Measurements from ENCODE around the gene LCP1. TPM values are rescaled to one million over a fixed set of nuclear protein-coding genes. Genes with fewer than 3 reads are reported as not detected.

Gene LCP1
- total RNA-seq, 2 experiments from 2014 or later = 965 to 1,009 TPM

GRCh38 chr13:46113596-46113995, 68.4 kb downstream of the LCP1 start:
- Mint-ChIP-seq H3K36me3 (peaks cover 2% of the 10 kb centered on the region), H3K4me3 (no peak overlapping the region), H3K27ac (no peak overlapping the region), H3K9me3 (no peaks in the 10 kb centered on the region), H3K27me3 (peaks cover 19% of the 10 kb centered on the region), H3K4me1 (peaks cover 5% of the 10 kb centered on the region)
- DNase-seq (no peak), ATAC-seq (ENCODE audit: low read depth) (no peak)
- POLR2A ChIA-PET = no interaction called here

GRCh38 chr13:46111151-46111550, 70.8 kb downstream of the LCP1 start:
- Mint-ChIP-seq H3K27ac (no peak overlapping the region), H3K4me3 (no peak overlapping the region), H3K9me3 (no peaks in the 10 kb centered on the region), H3K36me3 (peaks cover 2% of the 10 kb centered on the region), H3K4me1 (peaks cover 8% of the 10 kb centered on the region), H3K27me3 (peaks cover 27% of the 10 kb centered on the region)
- DNase-seq (no peak), ATAC-seq (ENCODE audit: low read depth) (no peak)
- POLR2A ChIA-PET = no interaction called here

GRCh38 chr13:46109451-46109850, 72.5 kb downstream of the LCP1 start:
- no peaks in the 10 kb centered on the region for H3K9me3 Mint-ChIP-seq
- H3K36me3 Mint-ChIP-seq = peaks cover 2% of the 10 kb centered on the region
- H3K4me3 Mint-ChIP-seq = no peak overlapping the region
- peaks cover 27% of the 10 kb centered on the region for H3K27me3 Mint-ChIP-seq
- DNase-seq = no peak
- peaks cover 8% of the 10 kb centered on the region for H3K4me1 Mint-ChIP-seq
- H3K27ac Mint-ChIP-seq = no peak overlapping the region
- peak; percentile 54 for ATAC-seq (ENCODE audit: low read depth)
- POLR2A ChIA-PET = interaction anchor here (1.7 kb wide), 1 partner anchor 57 kb away, joined by 5 read pairs; the partner anchor contains the start of gene ZC3H13

GRCh38 chr13:46106839-46107371, 75.1 kb downstream of the LCP1 start:
- Mint-ChIP-seq H3K4me3 (peak overlapping the region; percentile 54), H3K9me3 (peaks cover 1% of the 10 kb centered on the region), H3K27me3 (peaks cover 33% of the 10 kb centered on the region), H3K36me3 (peaks cover 2% of the 10 kb centered on the region), H3K4me1 (peaks cover 10% of the 10 kb centered on the region), H3K27ac (peak overlapping the region; percentile 6)
- ATAC-seq (ENCODE audit: low read depth) (peak; percentile 61), DNase-seq (no peak)
- POLR2A ChIA-PET = no interaction called here

GRCh38 chr13:46104868-46105267, 77.1 kb downstream of the LCP1 start, which contains the start of gene CPB2:
CPB2 (minus strand) TSS chr13:46105033; CDS start chr13:46105009, 24 bp downstream.
- POLR2A ChIA-PET = no interaction called here
- Mint-ChIP-seq H3K9me3 (peaks cover 1% of the 10 kb centered on the region), H3K36me3 (peaks cover 2% of the 10 kb centered on the region), H3K4me3 (no peak within 1 kb of the TSS), H3K27me3 (peaks cover 21% of the 10 kb centered on the region), H3K4me1 (peaks cover 10% of the 10 kb centered on the region), H3K27ac (no peak within 1 kb of the TSS)
- ATAC-seq (ENCODE audit: low read depth) (no peak), DNase-seq (no peak)

GRCh38 chr13:46103037-46103436, 78.9 kb downstream of the LCP1 start:
- ATAC-seq (ENCODE audit: low read depth) (no peak), DNase-seq (no peak)
- POLR2A ChIA-PET = no interaction called here
- no peak overlapping the region for H3K27ac Mint-ChIP-seq
- peaks cover 4% of the 10 kb centered on the region for H3K4me1 Mint-ChIP-seq
- H3K36me3 Mint-ChIP-seq = peaks cover 2% of the 10 kb centered on the region
- H3K4me3 Mint-ChIP-seq = no peak overlapping the region
- peaks cover 13% of the 10 kb centered on the region for H3K27me3 Mint-ChIP-seq
- H3K9me3 Mint-ChIP-seq = peaks cover 1% of the 10 kb centered on the region

GRCh38 chr13:46102255-46102605, 79.7 kb downstream of the LCP1 start:
- peaks cover 2% of the 10 kb centered on the region for H3K36me3 Mint-ChIP-seq
- H3K9me3 Mint-ChIP-seq = peaks cover 1% of the 10 kb centered on the region
- POLR2A ChIA-PET = no interaction called here
- peaks cover 4% of the 10 kb centered on the region for H3K4me1 Mint-ChIP-seq
- DNase-seq (no peak), ATAC-seq (ENCODE audit: low read depth) (no peak)
- no peak overlapping the region for H3K27ac Mint-ChIP-seq
- peaks cover 11% of the 10 kb centered on the region for H3K27me3 Mint-ChIP-seq
- H3K4me3 Mint-ChIP-seq = no peak overlapping the region

GRCh38 chr13:46101484-46102254, 80.3 kb downstream of the LCP1 start:
- ATAC-seq (ENCODE audit: low read depth) (no peak), DNase-seq (no peak)
- Mint-ChIP-seq H3K4me3 (no peak overlapping the region), H3K27ac (no peak overlapping the region), H3K9me3 (peaks cover 1% of the 10 kb centered on the region), H3K4me1 (peaks cover 1% of the 10 kb centered on the region), H3K27me3 (peaks cover 8% of the 10 kb centered on the region), H3K36me3 (peaks cover 2% of the 10 kb centered on the region)
- POLR2A ChIA-PET = no interaction called here

GRCh38 chr13:46101002-46101401, 81.0 kb downstream of the LCP1 start:
- no peak for DNase-seq
- Mint-ChIP-seq H3K36me3 (peaks cover 2% of the 10 kb centered on the region), H3K27ac (no peak overlapping the region), H3K9me3 (peaks cover 1% of the 10 kb centered on the region), H3K27me3 (peaks cover 8% of the 10 kb centered on the region), H3K4me3 (no peak overlapping the region), H3K4me1 (peaks cover 1% of the 10 kb centered on the region)
- ATAC-seq (ENCODE audit: low read depth) = no peak
- POLR2A ChIA-PET = no interaction called here

- H3K36me3 Mint-ChIP-seq = peaks cover 2% of the 10 kb centered on the region
- DNase-seq (no peak), ATAC-seq (ENCODE audit: low read depth) (no peak)
- H3K27me3 Mint-ChIP-seq = peaks cover 8% of the 10 kb centered on the region
- H3K4me3 Mint-ChIP-seq = no peak overlapping the region
- peaks cover 1% of the 10 kb centered on the region for H3K9me3 Mint-ChIP-seq
- peaks cover 1% of the 10 kb centered on the region for H3K4me1 Mint-ChIP-seq
- no peak overlapping the region for H3K27ac Mint-ChIP-seq
- POLR2A ChIA-PET = no interaction called here
These were observed 81.7 kb downstream of the LCP1 start for GRCh38 chr13:46100191-46100815.

- Mint-ChIP-seq H3K4me1 (peaks cover 1% of the 10 kb centered on the region), H3K27ac (no peak overlapping the region), H3K9me3 (no peaks in the 10 kb centered on the region), H3K4me3 (no peak overlapping the region), H3K36me3 (peaks cover 2% of the 10 kb centered on the region), H3K27me3 (peaks cover 17% of the 10 kb centered on the region)
- no peak for DNase-seq
- no peak for ATAC-seq (ENCODE audit: low read depth)
- POLR2A ChIA-PET = no interaction called here
These were observed 84.3 kb downstream of the LCP1 start for GRCh38 chr13:46097663-46098062.

- Mint-ChIP-seq H3K27ac (no peak overlapping the region), H3K27me3 (peaks cover 21% of the 10 kb centered on the region), H3K4me1 (peaks cover under 1% of the 10 kb centered on the region), H3K4me3 (no peak overlapping the region), H3K9me3 (no peaks in the 10 kb centered on the region), H3K36me3 (peaks cover 2% of the 10 kb centered on the region)
- ATAC-seq (ENCODE audit: low read depth) (no peak), DNase-seq (no peak)
- POLR2A ChIA-PET = no interaction called here
These were observed 85.0 kb downstream of the LCP1 start for GRCh38 chr13:46097015-46097414.

GRCh38 chr13:46094478-46094877, 87.5 kb downstream of the LCP1 start:
- ATAC-seq (ENCODE audit: low read depth) (no peak), DNase-seq (no peak)
- POLR2A ChIA-PET = no interaction called here
- peaks cover 21% of the 10 kb centered on the region for H3K27me3 Mint-ChIP-seq
- H3K36me3 Mint-ChIP-seq = no peaks in the 10 kb centered on the region
- no peaks in the 10 kb centered on the region for H3K9me3 Mint-ChIP-seq
- H3K4me3 Mint-ChIP-seq = no peak overlapping the region
- no peak overlapping the region for H3K27ac Mint-ChIP-seq
- no peaks in the 10 kb centered on the region for H3K4me1 Mint-ChIP-seq
